A549 (cell line): ENCODE results near the gene ASAH2.

Experiments
- CTCF ChIP-seq: fragments of >200 bp; sonication (Bioruptor Twin); formaldehyde crosslinking; IDR thresholded peaks from 3 replicates; pipeline ENCODE4 v1.5.1; 2016
- HDAC2 ChIP-seq: fragments of 200-600 bp; sonication (generic); IDR thresholded peaks from 2 replicates; pipeline ENCODE4 v1.6.1; 2016
- JUN ChIP-seq, 2 experiments: fragments of >200 bp; sonication (Bioruptor Twin); formaldehyde crosslinking; IDR thresholded peaks; 2 replicates in 1 of 2; 3 replicates in 1 of 2; pipeline ENCODE4 v1.6.1; 2016 to 2017
- MYC ChIP-seq: IDR thresholded peaks from 2 replicates; pipeline ENCODE4 v1.6.1; 2012; ENCODE audit warnings: mild to moderate bottlenecking, inconsistent platforms, low read length, improper control_type of control experiment, borderline replicate concordance
- POLR2A ChIP-seq: IDR thresholded peaks from 2 replicates; pipeline ENCODE4 v1.6.1; 2012; ENCODE audit warnings: mild to moderate bottlenecking, low read length
- RCOR1 ChIP-seq: fragments of 150-350 bp; IDR thresholded peaks from 2 replicates; pipeline ENCODE4 v1.6.1; 2014; ENCODE audit warnings: antibody characterized with exemption, low read length, low read depth
- REST ChIP-seq: fragments of 200-600 bp; sonication (generic); IDR thresholded peaks from 2 replicates; pipeline ENCODE4 v1.6.1; 2016; ENCODE audit warnings: antibody characterized with exemption, mild to moderate bottlenecking, moderate library complexity
- SMC3 ChIP-seq: fragments of >200 bp; sonication (Bioruptor Twin); formaldehyde crosslinking; IDR thresholded peaks from 3 replicates; pipeline ENCODE4 v1.6.1; 2018; ENCODE audit warnings: inconsistent platforms
- USF2 ChIP-seq: fragments of 450-650 bp; IDR thresholded peaks from 2 replicates; pipeline ENCODE4 v1.6.1; 2014; ENCODE audit warnings: antibody characterized with exemption

- TF ChIP-seq JUN (IDR thresholded peaks at IDR 0.05) (no peak), REST (no peak), CTCF (no peak), HDAC2 (no peak), USF2 (no peak), RCOR1 (no peak), POLR2A (no peak), SMC3 (no peak), MYC (no peak)
Observed at GRCh38 chr10:50242777-50243176, 8.5 kb downstream of the ASAH2 start.
